ENCODE measurements around the gene ETV3.

Gene ETV3

DNA sequence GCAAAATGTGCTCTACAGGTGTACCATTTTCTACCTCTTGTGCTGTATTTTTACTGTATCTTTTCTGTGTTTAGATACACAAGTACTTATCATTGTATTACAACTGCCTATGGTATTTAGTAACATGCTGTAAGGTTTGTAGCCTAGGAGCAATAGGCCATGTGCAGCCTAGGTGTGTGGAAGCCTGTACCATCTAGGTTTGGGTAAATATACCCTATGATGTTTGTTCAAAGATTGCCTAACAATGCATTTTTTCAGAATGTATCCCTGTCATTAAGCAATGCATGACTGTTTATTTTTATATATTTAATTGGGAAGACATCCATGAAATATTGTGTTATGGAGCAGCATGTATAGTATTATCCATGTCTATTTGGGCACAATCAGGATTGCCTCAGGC is 49.6 kb downstream of the ETV3 start:
- Histone ChIP-seq H4K20me1 (ENCODE audit: insufficient read depth, low read length) (no peaks in the 10 kb centered on the region), H2AFZ (ENCODE audit: low read depth, low read length) (no peak overlapping the region), H3K79me2 (ENCODE audit: insufficient read depth, low read length) (no peaks in the 10 kb centered on the region), H3K9me3 (ENCODE audit: insufficient read depth, low read length, severe bottlenecking) (no peaks in the 10 kb centered on the region), H3K4me3 (ENCODE audit: low read depth in 1 of 2, low read length in 2 of 2) (no peak overlapping the region), H3K9ac (ENCODE audit: low read depth, low read length) (no peak overlapping the region), H3K36me3 (ENCODE audit: insufficient read depth, low read length) (no peaks in the 10 kb centered on the region), H3K4me2 (ENCODE audit: insufficient read depth, low read length) (no peak overlapping the region), H3K27ac (ENCODE audit: low read length) (no peak overlapping the region), H3K27me3 (ENCODE audit: insufficient read depth, low read length, poor library complexity) (peaks cover 19% of the 10 kb centered on the region), H3K4me1 (ENCODE audit: insufficient read depth, low read length) (no peaks in the 10 kb centered on the region)
- ATAC-seq (ENCODE audit: insufficient read depth, low read depth) (no peak), DNase-seq (no peak)
- no peak for TF ChIP-seq CTCF (IDR thresholded peaks at IDR 0.05; ENCODE audit: borderline replicate concordance, extremely low read depth, low read length, poor library complexity, severe bottlenecking)
- no peak for TF ChIP-seq EZH2 (IDR thresholded peaks at IDR 0.05; ENCODE audit: borderline replicate concordance, low read depth, low read length, severe bottlenecking)

- ATAC-seq (ENCODE audit: insufficient read depth, low read depth) (no peak), DNase-seq (no peak)
- Histone ChIP-seq H3K4me2 (ENCODE audit: insufficient read depth, low read length) (no peak overlapping the region), H3K9ac (ENCODE audit: low read depth, low read length) (no peak overlapping the region), H3K79me2 (ENCODE audit: insufficient read depth, low read length) (no peaks in the 10 kb centered on the region), H2AFZ (ENCODE audit: low read depth, low read length) (no peak overlapping the region), H3K4me3 (ENCODE audit: low read depth in 1 of 2, low read length in 2 of 2) (no peak overlapping the region), H3K36me3 (ENCODE audit: insufficient read depth, low read length) (no peaks in the 10 kb centered on the region), H3K4me1 (ENCODE audit: insufficient read depth, low read length) (no peaks in the 10 kb centered on the region), H3K9me3 (ENCODE audit: insufficient read depth, low read length, severe bottlenecking) (no peaks in the 10 kb centered on the region), H3K27me3 (ENCODE audit: insufficient read depth, low read length, poor library complexity) (peaks cover 19% of the 10 kb centered on the region), H4K20me1 (ENCODE audit: insufficient read depth, low read length) (no peaks in the 10 kb centered on the region), H3K27ac (ENCODE audit: low read length) (no peak overlapping the region)
- TF ChIP-seq CTCF (IDR thresholded peaks at IDR 0.05; ENCODE audit: borderline replicate concordance, extremely low read depth, low read length, poor library complexity, severe bottlenecking) = no peak
- TF ChIP-seq EZH2 (IDR thresholded peaks at IDR 0.05; ENCODE audit: borderline replicate concordance, low read depth, low read length, severe bottlenecking) = no peak
These were observed 51.2 kb downstream of the ETV3 start for GRCh38 chr1:157087030-157087429.

GRCh38 chr1:157086299-157086698 is 51.9 kb downstream of the ETV3 start:
- no peaks in the 10 kb centered on the region for H3K4me1 ChIP-seq (ENCODE audit: insufficient read depth, low read length)
- H3K9ac ChIP-seq (ENCODE audit: low read depth, low read length) = no peak overlapping the region
- no peak overlapping the region for H2AFZ ChIP-seq (ENCODE audit: low read depth, low read length)
- H3K79me2 ChIP-seq (ENCODE audit: insufficient read depth, low read length) = no peaks in the 10 kb centered on the region
- no peak for ATAC-seq (ENCODE audit: insufficient read depth, low read depth)
- no peaks in the 10 kb centered on the region for H3K36me3 ChIP-seq (ENCODE audit: insufficient read depth, low read length)
- H3K4me3 ChIP-seq (ENCODE audit: low read depth in 1 of 2, low read length in 2 of 2) = no peak overlapping the region
- H4K20me1 ChIP-seq (ENCODE audit: insufficient read depth, low read length) = no peaks in the 10 kb centered on the region
- H3K4me2 ChIP-seq (ENCODE audit: insufficient read depth, low read length) = no peak overlapping the region
- no peak for DNase-seq
- TF ChIP-seq EZH2 (IDR thresholded peaks at IDR 0.05; ENCODE audit: borderline replicate concordance, low read depth, low read length, severe bottlenecking) (no peak), CTCF (IDR thresholded peaks at IDR 0.05; ENCODE audit: borderline replicate concordance, extremely low read depth, low read length, poor library complexity, severe bottlenecking) (no peak)
- H3K27me3 ChIP-seq (ENCODE audit: insufficient read depth, low read length, poor library complexity) = peaks cover 14% of the 10 kb centered on the region
- no peaks in the 10 kb centered on the region for H3K9me3 ChIP-seq (ENCODE audit: insufficient read depth, low read length, severe bottlenecking)
- no peak overlapping the region for H3K27ac ChIP-seq (ENCODE audit: low read length)

GRCh38 chr1:157085421-157085820 is 52.8 kb downstream of the ETV3 start:
- Histone ChIP-seq H3K4me3 (ENCODE audit: low read depth in 1 of 2, low read length in 2 of 2) (no peak overlapping the region), H2AFZ (ENCODE audit: low read depth, low read length) (no peak overlapping the region), H3K9ac (ENCODE audit: low read depth, low read length) (no peak overlapping the region), H3K9me3 (ENCODE audit: insufficient read depth, low read length, severe bottlenecking) (no peaks in the 10 kb centered on the region), H4K20me1 (ENCODE audit: insufficient read depth, low read length) (no peaks in the 10 kb centered on the region), H3K4me1 (ENCODE audit: insufficient read depth, low read length) (no peaks in the 10 kb centered on the region), H3K27me3 (ENCODE audit: insufficient read depth, low read length, poor library complexity) (peaks cover 14% of the 10 kb centered on the region), H3K4me2 (ENCODE audit: insufficient read depth, low read length) (no peak overlapping the region), H3K79me2 (ENCODE audit: insufficient read depth, low read length) (no peaks in the 10 kb centered on the region), H3K27ac (ENCODE audit: low read length) (no peak overlapping the region), H3K36me3 (ENCODE audit: insufficient read depth, low read length) (no peaks in the 10 kb centered on the region)
- ATAC-seq (ENCODE audit: insufficient read depth, low read depth) (no peak), DNase-seq (no peak)
- TF ChIP-seq EZH2 (IDR thresholded peaks at IDR 0.05; ENCODE audit: borderline replicate concordance, low read depth, low read length, severe bottlenecking) (no peak), CTCF (IDR thresholded peaks at IDR 0.05; ENCODE audit: borderline replicate concordance, extremely low read depth, low read length, poor library complexity, severe bottlenecking) (no peak)

All from DND-41 (cell line).